ENCODE measurements around the gene KCNG2.

GRCh38 chr18:79804130-79804787 lies 6.5 kb downstream of the KCNG2 start:
- no peak for TF ChIP-seq CTCF (IDR thresholded peaks at IDR 0.05 in 4 of 5, conservative IDR thresholded peaks at IDR 0.05 in 1 of 5)
- no peak for TF ChIP-seq POLR2A (IDR thresholded peaks at IDR 0.05)
